OCI-LY3 (cell line): ENCODE results near the gene RNF220.
A peak's percentile ranks its signal among the peaks of the same experiment; 100 is the strongest.

Source experiments
- H2AFZ ChIP-seq: fragments of 200-600, 300-600 bp; shearing (Covaris generic); 2 replicates; pipeline ENCODE4 v1.6.0; 2014; ENCODE audit warnings: antibody characterized with exemption, low read depth, low read length
- H3K27ac ChIP-seq: fragments of 200-600, 300-600 bp; sonication (generic); 2 replicates; pipeline ENCODE4 v1.5.1; 2014; ENCODE audit warnings: mild to moderate bottlenecking, low read length, moderate library complexity, mixed read lengths
- H3K27me3 ChIP-seq: fragments of 200-600, 300-600 bp; sonication (generic); 2 replicates; pipeline ENCODE4 v1.6.1; 2014; ENCODE audit warnings: low read depth, low read length, mixed read lengths
- H3K36me3 ChIP-seq: fragments of 200-600, 300-600 bp; sonication (generic); replicated peaks from 2 replicates; pipeline ENCODE3; 2014; ENCODE audit warnings: low read depth, low read length, mixed read lengths
- H3K4me1 ChIP-seq: fragments of 300-600, 200-600 bp; sonication (generic); 2 replicates; pipeline ENCODE4 v1.6.1; 2014; ENCODE audit warnings: low read length, mixed read lengths
- H3K4me2 ChIP-seq: fragments of 200-600, 300-600 bp; sonication (generic); 2 replicates; pipeline ENCODE4 v1.6.1; 2014; ENCODE audit warnings: low read length, mixed read lengths
- H3K4me3 ChIP-seq: fragments of 300-600, 200-600 bp; sonication (generic); 2 replicates; pipeline ENCODE4 v1.5.1; 2014; ENCODE audit warnings: antibody characterized with exemption, mild to moderate bottlenecking, low read length, moderate library complexity
- H3K79me2 ChIP-seq: fragments of 300-600, 200-600 bp; shearing (Covaris generic); 2 replicates; pipeline ENCODE4 v1.6.1; 2014; ENCODE audit warnings: mild to moderate bottlenecking, low read length, mixed read lengths
- H3K9ac ChIP-seq: fragments of 300-600, 200-600 bp; shearing (Covaris generic); 2 replicates; pipeline ENCODE4 v1.6.0; 2014; ENCODE audit warnings: mild to moderate bottlenecking, low read length, moderate library complexity
- H3K9me3 ChIP-seq: fragments of 200-600, 300-600 bp; shearing (Covaris generic); 2 replicates; pipeline ENCODE4 v1.6.1; 2014; ENCODE audit warnings: low read length, mixed read lengths; ENCODE audit not compliant: insufficient read depth
- H4K20me1 ChIP-seq: fragments of 200-600, 300-600 bp; sonication (generic); 2 replicates; pipeline ENCODE4 v1.6.1; 2016; ENCODE audit warnings: low read length, mixed read lengths; ENCODE audit not compliant: insufficient read depth
- CTCF ChIP-seq: fragments of 200-600, 300-600 bp; sonication (generic); IDR thresholded peaks from 2 replicates; pipeline ENCODE4 v1.5.1; 2014; ENCODE audit warnings: antibody characterized with exemption, low read length, low read depth
- EZH2phosphoT487 ChIP-seq: fragments of 200-600 bp; shearing (Covaris generic); IDR thresholded peaks from 2 replicates; pipeline ENCODE4 v1.6.1; 2018; ENCODE audit warnings: antibody characterized with exemption, mixed run types, low read depth

The RNF220 gene

DNA sequence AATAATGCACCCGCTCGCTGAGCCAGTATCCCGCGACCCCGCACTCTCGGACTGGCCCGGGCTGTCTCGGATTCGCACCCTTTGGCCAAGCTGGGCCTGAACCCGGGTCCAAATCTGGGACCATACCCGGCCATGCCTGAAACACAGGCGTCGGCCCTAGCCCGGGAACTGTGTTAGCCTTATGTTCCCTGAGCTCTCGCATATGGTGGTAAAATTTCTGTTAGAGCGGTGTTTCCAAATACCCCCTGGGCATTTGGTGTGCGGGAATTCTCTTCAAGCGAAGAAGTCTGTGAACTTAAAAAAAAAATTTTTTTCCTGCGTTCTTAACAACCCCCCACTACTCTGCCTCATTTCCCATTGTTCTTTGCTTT is 3.1 kb downstream of the RNF220 start:
- TF ChIP-seq EZH2phosphoT487 (no peak), CTCF (no peak)
- Histone ChIP-seq H3K4me1 (peaks cover 8% of the 10 kb centered on the region), H2AFZ (no peak overlapping the region), H3K9me3 (no peaks in the 10 kb centered on the region), H3K9ac (peak overlapping the region; percentile 22; the same call in 1 of the 2 replicates), H3K79me2 (no peaks in the 10 kb centered on the region), H3K27ac (no peak overlapping the region), H3K4me2 (peak overlapping the region; percentile 82), H4K20me1 (no peaks in the 10 kb centered on the region), H3K4me3 (peak overlapping the region; percentile 78), H3K36me3 (no peaks in the 10 kb centered on the region), H3K27me3 (peaks cover 9% of the 10 kb centered on the region; the same call in 1 of the 2 replicates)

DNA sequence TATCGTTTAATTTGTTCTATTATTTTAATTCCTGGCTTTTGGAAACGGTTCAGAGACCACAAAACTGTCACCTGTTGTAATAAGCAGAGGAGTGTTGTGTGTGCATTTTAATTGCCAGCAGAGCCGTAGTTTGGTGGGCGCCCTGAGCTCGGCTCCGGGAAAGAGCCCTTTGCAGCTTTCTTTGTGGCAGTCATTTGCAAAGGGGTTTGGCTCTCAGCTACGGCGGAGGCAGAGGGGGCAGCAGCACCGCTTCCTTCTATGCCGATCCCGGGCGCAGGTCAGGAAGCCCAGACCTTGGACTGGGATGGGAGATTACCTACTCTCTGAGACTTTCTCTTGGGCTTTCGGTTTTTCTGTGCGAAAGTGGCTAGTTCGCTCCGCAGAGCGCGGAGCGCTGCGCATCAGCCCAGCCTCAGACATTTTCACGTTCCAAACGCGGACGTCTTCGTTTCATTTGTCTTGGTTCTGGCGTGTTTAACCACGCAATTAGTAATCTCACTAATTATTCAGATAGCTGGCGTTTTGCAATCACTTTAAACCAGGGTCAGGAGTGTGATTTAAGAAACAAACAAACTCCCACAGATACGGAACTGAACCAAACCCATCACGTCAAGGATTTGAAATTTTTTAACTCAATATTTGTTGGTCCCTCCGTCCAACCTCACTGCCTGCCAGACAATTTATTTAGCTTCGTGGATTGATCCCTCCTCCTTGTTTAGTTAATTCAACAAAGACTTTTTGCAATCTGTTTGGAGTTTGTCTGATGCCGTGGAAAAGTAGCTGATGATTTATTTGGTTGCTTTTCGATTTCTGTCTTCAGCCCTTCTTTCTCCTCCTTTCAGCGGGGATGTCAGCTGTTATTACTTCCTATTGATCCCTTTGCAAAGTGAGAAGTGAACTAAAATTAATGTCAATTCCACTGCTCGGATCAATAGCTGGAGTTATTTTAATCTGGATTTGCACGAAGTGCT is 3.9 kb downstream of the RNF220 start:
- no peak for TF ChIP-seq CTCF
- TF ChIP-seq EZH2phosphoT487 = no peak
- Histone ChIP-seq H3K4me1 (peaks cover 8% of the 10 kb centered on the region), H4K20me1 (no peaks in the 10 kb centered on the region), H3K27ac (no peak overlapping the region), H3K36me3 (no peaks in the 10 kb centered on the region), H3K9me3 (no peaks in the 10 kb centered on the region), H3K9ac (peak overlapping the region; percentile 22), H3K27me3 (peaks cover 9% of the 10 kb centered on the region; the same call in 1 of the 2 replicates), H3K4me3 (peak overlapping the region; percentile 78), H3K79me2 (no peaks in the 10 kb centered on the region), H3K4me2 (peak overlapping the region; percentile 82), H2AFZ (peak overlapping the region; percentile 11; the same call in 1 of the 2 replicates)

DNA sequence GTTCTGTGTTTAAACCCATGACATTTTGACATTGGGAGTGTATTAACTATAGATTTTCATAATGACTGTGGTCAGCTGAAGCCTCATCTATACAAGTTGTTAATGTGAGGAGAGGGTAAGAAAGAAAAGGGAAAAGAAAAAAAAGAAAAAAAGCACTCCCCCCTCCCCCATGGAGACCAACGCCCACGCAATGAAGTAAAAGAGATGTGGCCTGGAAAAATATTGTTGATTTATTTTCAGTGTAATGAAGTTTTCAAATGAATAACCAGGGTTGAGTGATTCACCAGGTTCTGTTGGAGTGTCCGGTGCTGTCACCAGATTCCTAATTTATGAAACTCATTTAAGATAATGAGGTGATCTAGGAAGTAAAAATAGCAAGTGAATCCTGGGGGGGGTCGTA is 4.7 kb downstream of the RNF220 start:
- peak overlapping the region; percentile 82 for H3K4me2 ChIP-seq
- peaks cover 8% of the 10 kb centered on the region for H3K4me1 ChIP-seq
- H2AFZ ChIP-seq = no peak overlapping the region

More for the DNA sequence above, 4.7 kb downstream of the RNF220 start:
- no peaks in the 10 kb centered on the region for H3K79me2 ChIP-seq
- no peaks in the 10 kb centered on the region for H4K20me1 ChIP-seq
- no peak overlapping the region for H3K27ac ChIP-seq
- H3K27me3 ChIP-seq = peaks cover 9% of the 10 kb centered on the region; the same call in 1 of the 2 replicates
- no peaks in the 10 kb centered on the region for H3K36me3 ChIP-seq
- H3K4me3 ChIP-seq = no peak overlapping the region; the same call in 1 of the 2 replicates
- no peaks in the 10 kb centered on the region for H3K9me3 ChIP-seq
- no peak overlapping the region for H3K9ac ChIP-seq
- TF ChIP-seq EZH2phosphoT487 (no peak), CTCF (no peak)
